EH (cell line): ENCODE results near the gene SLC9A3.

Source experiments
- DNase-seq: peaks from one replicate; pipeline ENCODE4 v3.0.0-alpha.2; 2015; ENCODE audit warnings: low read depth

The SLC9A3 gene

GRCh38 chr5:554284-554988 is 30.2 kb upstream of the SLC9A3 start:
- DNase-seq = no peak

DNA sequence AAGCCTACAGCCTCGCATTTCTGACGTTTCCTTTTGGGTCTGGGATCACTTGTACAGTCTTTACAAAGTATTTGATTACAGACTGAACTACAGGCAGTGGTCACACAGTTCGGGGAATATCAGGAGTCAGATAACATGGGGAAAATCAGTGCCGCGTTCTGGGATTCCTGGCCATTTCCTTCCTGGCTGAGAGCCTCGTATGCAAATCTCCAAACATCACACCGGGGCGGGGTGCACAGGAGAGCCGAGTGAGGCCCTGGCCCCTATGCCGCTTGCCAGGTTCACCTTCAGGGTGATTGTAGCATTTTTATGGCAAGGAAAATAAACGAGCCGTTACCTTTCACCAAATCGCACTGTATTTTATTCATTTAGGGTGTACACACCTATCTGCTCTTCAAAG is 29.6 kb upstream of the SLC9A3 start:
- DNase-seq = peak; percentile 5

DNA sequence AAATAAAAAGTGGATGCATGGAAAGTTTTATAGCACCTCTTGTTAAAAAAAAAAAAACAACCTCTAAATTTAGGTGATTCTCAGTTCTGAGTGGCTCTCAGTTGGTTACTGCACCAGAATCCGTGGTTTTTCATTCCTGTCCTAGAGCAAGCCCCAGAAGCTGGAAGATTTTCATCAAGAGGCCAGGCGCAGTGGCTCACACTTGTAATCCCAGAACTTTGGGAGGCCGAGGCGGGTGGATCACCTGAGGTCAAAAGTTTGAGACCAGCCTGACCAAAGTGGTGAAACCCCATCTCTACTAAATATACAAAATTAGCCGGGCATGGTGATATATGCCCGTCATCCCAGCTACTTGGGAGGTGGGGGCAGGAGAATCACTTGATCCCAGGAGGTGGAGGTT is 27.2 kb upstream of the SLC9A3 start:
- DNase-seq = no peak

DNA sequence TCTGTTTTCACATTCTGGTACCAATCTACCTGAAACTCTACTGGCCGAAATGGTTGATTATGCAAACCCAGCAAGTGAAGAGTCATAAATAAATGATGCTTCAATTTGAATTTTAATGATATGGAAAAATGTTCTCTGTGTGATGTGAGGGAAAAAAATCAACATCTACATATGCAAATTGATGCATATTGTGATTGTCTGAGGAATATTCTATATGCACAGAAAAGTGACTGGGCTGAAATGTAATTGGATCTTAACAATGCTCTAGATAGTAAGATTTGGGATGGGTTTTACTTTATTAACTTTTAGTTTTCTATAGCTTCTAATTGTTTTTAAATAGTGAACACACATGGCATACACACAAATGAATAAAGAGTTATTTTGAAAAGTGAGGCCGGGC is 25.0 kb upstream of the SLC9A3 start:
- DNase-seq = no peak

DNA sequence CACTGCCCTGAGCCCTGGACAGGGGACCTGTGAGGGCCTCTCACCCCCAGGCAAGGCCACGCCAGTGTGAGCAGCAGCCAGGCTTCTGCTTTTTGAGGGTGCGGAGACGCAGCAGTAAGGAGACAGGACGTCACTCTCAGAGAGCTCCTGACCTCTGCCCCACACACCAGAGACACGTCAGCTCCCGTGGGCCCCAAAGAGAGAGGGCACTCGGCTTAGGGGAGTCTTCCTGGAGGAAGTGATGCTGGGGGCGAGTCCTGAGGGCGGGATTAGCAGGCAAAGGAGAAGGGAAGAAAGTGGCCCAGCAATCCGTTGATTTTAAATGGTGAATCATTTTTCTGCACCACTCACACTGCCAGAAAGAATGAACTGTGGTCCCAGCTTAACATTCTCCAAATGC is 24.0 kb upstream of the SLC9A3 start:
- DNase-seq = peak; percentile 52

GRCh38 chr5:547086-547924 is 23.1 kb upstream of the SLC9A3 start:
- no peak for DNase-seq

- no peak for DNase-seq
Measured at GRCh38 chr5:546376-546908, 22.2 kb upstream of the SLC9A3 start.

GRCh38 chr5:545641-546375 is 21.6 kb upstream of the SLC9A3 start:
- DNase-seq = no peak

DNA sequence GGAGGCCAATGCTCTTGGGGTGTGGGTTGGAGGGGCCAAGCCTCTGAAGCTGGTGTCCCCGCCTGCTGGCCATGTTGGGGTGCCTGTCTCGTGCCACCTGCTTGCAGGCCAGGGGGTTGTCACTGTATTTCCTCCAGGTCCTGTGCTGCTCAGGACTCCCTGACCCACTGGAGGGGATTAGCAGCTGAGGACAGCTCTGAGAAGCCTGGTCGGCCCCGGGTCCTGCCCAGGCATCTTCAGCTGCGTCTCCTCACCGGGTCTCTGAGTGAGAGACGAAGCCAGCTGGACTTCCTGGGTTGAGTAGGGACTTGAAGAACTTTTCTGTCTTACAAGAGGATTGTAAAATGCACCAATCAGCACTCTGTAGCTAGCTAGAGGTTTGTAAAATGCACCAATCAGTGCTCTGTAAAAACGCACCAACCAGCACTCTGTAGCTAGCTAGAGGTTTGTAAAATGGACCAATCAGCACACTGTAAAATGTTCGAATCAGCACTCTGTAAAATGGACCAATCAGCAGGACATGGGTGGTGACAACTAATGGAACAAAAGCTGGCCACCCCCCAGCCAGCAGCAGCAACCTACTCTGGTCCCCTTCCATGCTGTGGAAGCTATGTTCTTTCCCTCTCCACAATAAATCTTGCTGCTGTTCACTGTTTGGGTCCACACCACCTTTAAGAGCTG is 20.6 kb upstream of the SLC9A3 start:
- no peak for DNase-seq

GRCh38 chr5:543755-544674 is 19.8 kb upstream of the SLC9A3 start:
- DNase-seq = no peak

GRCh38 chr5:543351-543750 is 19.1 kb upstream of the SLC9A3 start:
- DNase-seq = no peak

DNA sequence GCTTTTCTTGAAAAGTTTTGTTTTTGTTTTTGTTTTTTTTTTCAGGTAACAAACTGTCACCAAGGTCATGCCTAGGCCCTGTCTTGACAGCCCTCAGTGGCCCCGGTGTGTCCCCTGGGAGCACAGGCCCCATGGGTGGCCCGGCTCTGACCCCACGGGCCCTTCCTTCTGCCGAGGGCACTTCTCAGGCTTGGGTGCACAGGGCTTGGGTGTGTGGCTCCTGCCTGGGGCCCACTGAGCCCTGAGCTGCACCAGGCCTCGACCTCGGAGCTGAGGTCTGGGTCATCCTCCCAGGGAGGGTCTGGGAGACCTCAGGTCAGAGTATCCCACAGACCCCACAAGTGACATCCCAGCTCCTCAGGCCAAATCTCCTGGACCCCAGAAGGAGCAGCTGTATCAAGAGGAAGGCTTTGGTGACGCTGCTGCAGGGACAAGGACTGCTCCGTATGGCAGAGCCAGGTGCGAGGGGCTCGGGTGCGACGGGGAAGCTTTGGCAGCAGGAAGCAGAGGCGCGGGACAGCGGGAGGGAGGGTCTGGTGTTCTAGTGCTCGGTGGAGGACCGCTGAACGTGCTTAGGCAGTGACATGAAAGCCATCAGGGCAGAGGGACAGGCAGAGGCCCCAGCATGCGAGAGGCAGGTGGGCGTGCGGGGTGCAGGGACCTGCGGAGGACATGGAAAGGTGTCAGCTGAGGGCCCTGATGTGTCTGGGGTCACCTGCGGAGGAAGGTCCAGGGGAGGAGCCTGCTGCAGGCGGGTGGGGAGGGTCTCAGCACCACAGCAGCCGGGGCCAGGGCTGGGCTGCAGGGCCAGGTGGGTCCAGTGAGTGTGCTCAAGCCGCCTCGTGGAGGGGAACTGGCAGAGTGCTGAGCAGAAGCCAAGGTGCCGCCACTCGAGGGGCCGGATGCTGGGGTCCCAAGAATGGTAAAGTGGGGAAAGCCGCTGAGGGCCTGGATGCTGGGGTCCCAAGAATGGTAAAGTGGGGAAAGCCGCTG is 18.4 kb upstream of the SLC9A3 start:
- no peak for DNase-seq

DNA sequence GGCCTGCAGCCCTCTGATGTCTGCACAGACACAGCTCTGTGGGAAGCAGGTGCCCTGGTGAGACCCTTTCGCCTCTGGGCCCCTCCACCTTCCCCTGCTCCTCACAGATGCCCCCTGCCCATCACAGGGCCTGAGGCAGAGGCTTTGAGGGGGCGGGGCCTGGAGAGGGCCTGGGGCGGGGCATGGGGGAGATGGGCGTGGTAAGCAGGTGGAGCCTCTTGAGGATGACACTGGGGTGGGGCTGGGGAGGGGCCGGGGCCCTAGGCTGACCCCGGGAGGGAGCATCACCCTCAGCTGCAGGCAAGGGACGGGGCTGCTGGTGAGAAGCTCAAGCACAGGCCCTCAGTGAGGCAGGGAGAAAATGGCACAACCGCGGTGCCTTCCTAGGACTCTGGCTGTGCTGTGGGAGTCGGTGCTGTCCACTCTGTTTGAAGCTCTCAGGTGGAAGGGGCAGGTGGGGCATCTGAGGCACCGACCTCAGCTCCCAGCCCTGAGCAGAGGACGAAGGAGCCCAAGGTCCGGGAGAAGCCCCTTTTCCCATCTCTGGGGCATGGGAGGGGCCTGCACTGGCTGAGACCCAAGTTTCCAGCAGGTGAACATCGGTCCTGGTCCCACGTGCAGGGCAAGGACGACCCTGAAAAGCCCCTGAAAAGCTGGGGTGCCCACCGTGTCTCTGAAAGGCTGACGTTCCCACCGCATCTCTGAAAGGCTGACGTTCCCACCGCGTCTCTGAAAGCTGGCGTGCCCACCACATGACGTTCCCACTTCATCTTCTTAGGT is 17.5 kb upstream of the SLC9A3 start:
- no peak for DNase-seq

DNA sequence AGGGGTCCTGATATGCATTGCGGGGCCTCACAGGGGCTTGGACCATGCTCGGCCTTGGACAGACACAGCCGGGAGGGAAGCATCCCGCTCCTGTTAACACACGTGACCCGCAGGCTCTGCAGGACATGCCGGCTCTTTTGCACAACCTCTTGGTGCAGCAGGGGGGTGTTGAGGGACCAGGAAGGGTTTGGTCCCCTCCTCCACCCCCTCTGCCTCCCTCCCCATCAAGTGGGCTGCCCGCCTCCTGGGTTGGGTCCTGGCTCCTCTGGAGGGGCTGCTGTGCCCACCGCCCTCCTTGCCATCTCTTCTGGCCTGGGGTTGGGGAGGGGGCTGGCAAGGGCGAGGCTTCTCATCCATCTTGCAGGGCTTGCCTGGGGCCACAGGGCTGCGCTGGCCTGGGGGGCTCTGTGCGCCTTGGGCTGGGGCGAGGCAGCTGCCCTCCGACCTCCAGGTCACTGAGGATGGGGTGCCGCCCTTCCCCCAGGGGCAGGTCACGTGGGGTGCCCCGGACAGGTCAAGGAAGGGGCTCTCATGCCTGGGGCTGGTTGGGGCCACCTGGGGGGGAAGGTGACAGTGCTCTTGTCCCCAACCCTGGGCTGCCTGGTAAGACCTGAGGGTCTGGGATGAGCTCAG is 16.8 kb upstream of the SLC9A3 start:
- no peak for DNase-seq

DNA sequence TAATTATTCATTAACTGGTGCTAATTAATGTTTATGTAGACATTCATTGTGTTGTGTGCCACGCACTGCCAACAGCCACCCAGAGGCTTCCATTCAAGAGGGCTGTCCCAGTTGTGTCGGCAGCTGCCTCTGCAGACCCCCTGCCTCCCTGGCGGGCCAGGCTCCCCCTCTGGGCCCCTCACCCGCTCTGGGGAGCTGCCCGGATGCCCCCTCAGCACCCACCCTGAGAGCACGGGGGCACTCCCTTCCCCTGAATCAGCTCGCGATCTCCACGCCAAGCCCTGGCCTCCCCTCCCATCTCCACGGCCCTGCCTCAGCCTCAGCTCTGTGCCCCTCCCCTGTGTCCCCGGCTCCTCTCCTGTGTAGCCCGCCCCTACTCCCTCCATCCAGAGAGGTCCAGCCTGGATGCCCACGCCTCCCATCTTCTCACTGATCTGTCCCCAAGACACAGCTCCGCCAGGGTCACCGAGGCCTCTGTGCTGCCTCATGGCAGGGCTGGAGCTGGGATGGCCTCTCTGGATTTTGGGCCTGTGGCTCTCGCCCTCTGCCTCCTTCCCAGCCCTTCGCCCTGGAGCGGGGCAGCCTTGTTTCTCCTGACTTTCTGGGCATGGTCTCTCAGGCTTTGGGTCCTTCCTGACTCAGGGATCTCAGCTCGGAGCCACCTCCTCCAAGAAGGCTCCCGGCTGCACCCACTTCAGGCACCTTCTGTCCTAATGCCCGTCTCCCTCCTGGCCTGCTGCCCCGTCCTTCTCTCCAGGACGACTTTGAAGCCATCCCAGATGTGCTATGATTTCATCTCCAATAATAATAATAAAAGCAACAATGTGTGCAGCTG is 16.0 kb upstream of the SLC9A3 start:
- DNase-seq = no peak

- no peak for DNase-seq
Measured at GRCh38 chr5:539469-540070, 15.3 kb upstream of the SLC9A3 start.
